Subcutaneous abdominal adipose tissue (tissue), 5 donors: ENCODE measurements around the gene PTX3.

Source experiments
- H3K27ac ChIP-seq: one replicate; pipeline ENCODE4 v1.7.0; 2013; ENCODE audit warnings: low read depth, mild to moderate bottlenecking, inconsistent platforms, low read length, moderate library complexity
- H3K27me3 ChIP-seq, 5 donors: one replicate each; pipeline ENCODE4 v1.7.0; 2013; ENCODE audit warnings: low read length in 5 of 5, inconsistent platforms in 1 of 5; ENCODE audit not compliant: control insufficient read depth in 5 of 5, insufficient read depth in 4 of 5
- H3K36me3 ChIP-seq, 5 donors: one replicate each; pipeline ENCODE4 v1.7.0; 2013; ENCODE audit warnings: low read length in 5 of 5; ENCODE audit not compliant: control insufficient read depth in 5 of 5, insufficient read depth in 5 of 5
- H3K4me1 ChIP-seq, 5 donors: one replicate each; pipeline ENCODE4 v1.7.0; 2013; ENCODE audit warnings: low read length in 5 of 5, mild to moderate bottlenecking in 3 of 5, moderate library complexity in 1 of 5; ENCODE audit not compliant: control insufficient read depth in 5 of 5, insufficient read depth in 5 of 5
- H3K4me3 ChIP-seq, 5 donors: one replicate each; pipeline ENCODE4 v1.7.0; 2013; ENCODE audit warnings: low read length in 5 of 5, low read depth in 1 of 5
- H3K9ac ChIP-seq, 5 donors: one replicate each; pipeline ENCODE4 v1.7.0; 2013; ENCODE audit warnings: low read length in 5 of 5, mild to moderate bottlenecking in 4 of 5, moderate library complexity in 3 of 5
- H3K9me3 ChIP-seq, 5 donors: one replicate each; pipeline ENCODE4 v1.7.0; 2013; ENCODE audit warnings: low read length in 5 of 5; ENCODE audit not compliant: control insufficient read depth in 5 of 5
- donor health status: healthy.
- donor health status: healthy.
- donor health status: healthy.
- donor health status: healthy.
- donor health status: healthy.

Gene PTX3

GRCh38 chr3:157406394-157406793, 30.3 kb upstream of the PTX3 start:
- no peak overlapping the region for H3K9ac ChIP-seq

GRCh38 chr3:157407769-157408168, 28.9 kb upstream of the PTX3 start:
- Histone ChIP-seq H3K27me3 (no peaks in the 10 kb centered on the region), H3K9ac (no peak overlapping the region), H3K4me3 (no peak overlapping the region), H3K9me3 (no peaks in the 10 kb centered on the region), H3K36me3 (no peaks in the 10 kb centered on the region), H3K27ac (no peak overlapping the region), H3K4me1 (peaks cover 0 to 11% (median 0%) of the 10 kb centered on the region in 5 donors)

More at GRCh38 chr3:157406394-157406793, 30.3 kb upstream of the PTX3 start:
- no peak overlapping the region for H3K4me3 ChIP-seq
- H3K4me1 ChIP-seq, result peaks cover 0 to 11% (median 0%) of the 10 kb centered on the region in 5 donors
- H3K27ac ChIP-seq, result no peak overlapping the region
- H3K27me3 ChIP-seq, result no peaks in the 10 kb centered on the region
- no peaks in the 10 kb centered on the region for H3K36me3 ChIP-seq
- H3K9me3 ChIP-seq, result no peaks in the 10 kb centered on the region

- Histone ChIP-seq H3K9me3 (no peaks in the 10 kb centered on the region), H3K4me3 (no peak overlapping the region), H3K27ac (no peak overlapping the region), H3K9ac (no peak overlapping the region), H3K36me3 (no peaks in the 10 kb centered on the region), H3K4me1 (peaks cover 0 to 11% (median 0%) of the 10 kb centered on the region in 5 donors), H3K27me3 (no peaks in the 10 kb centered on the region)
Measured at GRCh38 chr3:157408499-157409149, 28.0 kb upstream of the PTX3 start.

GRCh38 chr3:157409516-157409915, 27.1 kb upstream of the PTX3 start:
- Histone ChIP-seq H3K4me3 (no peak overlapping the region), H3K27ac (no peak overlapping the region), H3K9me3 (no peaks in the 10 kb centered on the region), H3K36me3 (no peaks in the 10 kb centered on the region), H3K27me3 (no peaks in the 10 kb centered on the region), H3K4me1 (peaks cover 0 to 11% (median 0%) of the 10 kb centered on the region in 5 donors), H3K9ac (no peak overlapping the region)

DNA sequence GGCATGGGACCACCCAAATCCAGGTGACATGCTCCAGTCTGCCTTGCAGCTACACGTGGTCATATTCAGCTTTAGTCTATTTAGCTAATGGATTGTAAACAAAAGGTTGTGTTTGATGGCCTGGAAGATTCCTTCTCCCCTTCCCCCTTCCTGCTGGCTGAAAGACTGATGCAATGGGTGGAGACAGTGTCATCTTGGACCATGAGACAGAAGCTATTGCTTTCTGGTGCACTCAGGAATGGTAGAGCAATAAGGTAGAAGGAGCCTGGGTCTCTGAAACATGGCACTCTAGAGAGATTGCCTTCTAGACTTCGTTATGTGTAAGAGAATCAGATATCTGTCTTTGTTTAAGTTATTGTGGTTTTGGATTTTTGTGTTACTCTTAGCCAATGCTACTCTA, 25.7 kb upstream of the PTX3 start:
- H3K36me3 ChIP-seq, result no peaks in the 10 kb centered on the region
- peaks cover 0 to 7% (median 0%) of the 10 kb centered on the region in 5 donors for H3K4me1 ChIP-seq
- no peak overlapping the region for H3K27ac ChIP-seq
- no peak overlapping the region for H3K4me3 ChIP-seq
- H3K9me3 ChIP-seq, result no peaks in the 10 kb centered on the region
- H3K9ac ChIP-seq, result no peak overlapping the region
- no peaks in the 10 kb centered on the region for H3K27me3 ChIP-seq

- no peaks in the 10 kb centered on the region for H3K9me3 ChIP-seq
- H3K36me3 ChIP-seq, result no peaks in the 10 kb centered on the region
- no peak overlapping the region for H3K9ac ChIP-seq
- H3K27me3 ChIP-seq, result no peaks in the 10 kb centered on the region
- no peak overlapping the region for H3K4me3 ChIP-seq
- peaks cover 0 to 4% (median 0%) of the 10 kb centered on the region in 5 donors for H3K4me1 ChIP-seq
- H3K27ac ChIP-seq, result no peak overlapping the region
Measured at GRCh38 chr3:157412323-157412855, 24.3 kb upstream of the PTX3 start.

DNA sequence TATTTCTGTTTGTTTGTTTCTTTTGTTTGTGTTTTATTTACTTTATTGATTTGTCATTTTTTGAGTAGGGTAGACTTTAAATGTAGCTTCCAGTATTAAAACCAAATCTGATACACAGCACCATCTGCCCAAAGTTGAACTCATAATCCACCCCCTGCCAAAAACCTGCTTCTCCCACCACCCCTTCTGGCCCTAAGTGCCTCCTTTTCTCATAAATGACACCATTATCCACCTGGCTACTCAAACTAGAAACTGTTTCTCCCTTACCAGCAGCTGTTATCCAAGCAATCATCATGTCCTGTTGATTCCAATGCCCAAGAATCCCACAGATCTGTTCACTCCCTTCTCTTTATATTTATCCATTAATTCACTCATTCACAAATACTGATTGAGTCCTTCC, 21.8 kb upstream of the PTX3 start:
- Histone ChIP-seq H3K4me1 (peaks cover 0 to 7% (median 0%) of the 10 kb centered on the region in 5 donors), H3K4me3 (no peak overlapping the region), H3K9me3 (no peaks in the 10 kb centered on the region), H3K36me3 (no peaks in the 10 kb centered on the region), H3K27me3 (no peaks in the 10 kb centered on the region), H3K9ac (no peak overlapping the region), H3K27ac (no peak overlapping the region)

GRCh38 chr3:157416347-157417087, 20.1 kb upstream of the PTX3 start:
- peaks cover 0 to 7% (median 0%) of the 10 kb centered on the region in 5 donors for H3K4me1 ChIP-seq
- no peak overlapping the region for H3K4me3 ChIP-seq
- H3K9ac ChIP-seq, result no peak overlapping the region
- no peaks in the 10 kb centered on the region for H3K27me3 ChIP-seq
- H3K27ac ChIP-seq, result no peak overlapping the region
- no peaks in the 10 kb centered on the region for H3K9me3 ChIP-seq
- no peaks in the 10 kb centered on the region for H3K36me3 ChIP-seq

DNA sequence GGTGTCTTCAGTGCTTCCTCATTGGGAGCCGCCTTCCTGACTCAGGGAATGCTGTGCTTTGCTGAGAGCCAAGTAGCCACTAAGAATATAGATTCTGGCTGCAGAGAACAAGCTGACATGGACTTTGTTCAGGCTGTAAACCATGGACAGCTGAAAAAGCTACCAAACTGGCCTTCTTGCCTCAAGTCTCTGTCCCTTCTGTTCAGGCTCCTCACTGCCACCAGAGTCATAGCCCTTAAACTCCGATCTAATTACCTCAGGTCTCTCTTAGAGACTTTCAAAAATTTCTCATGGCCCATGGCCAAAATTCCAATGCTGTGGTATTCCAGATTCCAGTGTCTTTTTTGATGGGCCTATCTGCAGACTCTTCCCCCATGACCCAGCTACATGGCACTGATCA, 19.4 kb upstream of the PTX3 start:
- no peaks in the 10 kb centered on the region for H3K27me3 ChIP-seq
- H3K27ac ChIP-seq, result no peak overlapping the region
- peaks cover 0 to 7% (median 0%) of the 10 kb centered on the region in 5 donors for H3K4me1 ChIP-seq
- H3K9me3 ChIP-seq, result no peaks in the 10 kb centered on the region
- no peaks in the 10 kb centered on the region for H3K36me3 ChIP-seq
- no peak overlapping the region for H3K4me3 ChIP-seq
- no peak overlapping the region for H3K9ac ChIP-seq

DNA sequence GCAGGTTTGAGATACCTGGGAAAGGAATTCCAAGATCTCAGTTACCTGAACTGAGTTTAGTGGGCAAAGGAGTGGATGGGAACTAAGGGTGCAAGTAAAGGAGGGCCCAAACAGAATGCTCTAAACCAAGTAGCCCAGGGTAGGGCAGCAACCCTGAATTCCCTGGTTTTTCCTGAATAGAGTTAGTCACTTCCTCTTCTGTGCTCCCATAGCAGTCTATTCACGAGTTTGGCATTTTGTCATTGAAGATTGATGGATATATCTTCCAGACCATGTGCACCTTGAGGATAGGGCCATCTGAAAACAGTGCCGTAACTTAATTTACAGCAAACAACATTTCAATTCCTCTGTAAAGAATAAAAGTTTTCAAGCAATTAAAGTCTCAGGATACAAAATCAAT, 18.5 kb upstream of the PTX3 start:
- H3K27ac ChIP-seq, result no peak overlapping the region
- no peaks in the 10 kb centered on the region for H3K36me3 ChIP-seq
- peaks cover 0 to 7% (median 0%) of the 10 kb centered on the region in 5 donors for H3K4me1 ChIP-seq
- H3K9me3 ChIP-seq, result no peaks in the 10 kb centered on the region
- H3K9ac ChIP-seq, result no peak overlapping the region
- H3K4me3 ChIP-seq, result no peak overlapping the region
- no peaks in the 10 kb centered on the region for H3K27me3 ChIP-seq
